HCT116 (cell line): ENCODE measurements around the gene GPR37.

ENCODE experiments used
- CTCF ChIP-seq, 3 experiments: fragments of 200-600 bp in 1 of 3; sonication (generic) in 1 of 3; IDR thresholded peaks in 2 of 3; conservative IDR thresholded peaks in 1 of 3; 2 replicates each; pipeline ENCODE4 v1.5.1; 2012 to 2017; ENCODE audit warnings: low read depth in 2 of 3, low read length in 2 of 3, antibody characterized with exemption in 1 of 3, borderline replicate concordance in 1 of 3, control low read depth in 1 of 3, mild to moderate bottlenecking in 1 of 3, mixed read lengths in 1 of 3, mixed run types in 1 of 3, moderate library complexity in 1 of 3; ENCODE audit not compliant: insufficient read depth in 1 of 3
- EGR1 ChIP-seq: IDR thresholded peaks from 2 replicates; pipeline ENCODE4 v1.6.1; 2012; ENCODE audit warnings: low read depth
- EZH2 ChIP-seq: fragments of 200-600 bp; sonication (generic); IDR thresholded peaks from 2 replicates; pipeline ENCODE4 v1.6.1; 2017; ENCODE audit warnings: antibody characterized with exemption, mixed run types
- JUND ChIP-seq: IDR thresholded peaks from 2 replicates; pipeline ENCODE4 v1.6.1; 2012
- MAX ChIP-seq: IDR thresholded peaks from 2 replicates; pipeline ENCODE4 v1.6.1; 2012
- POLR2AphosphoS5 ChIP-seq: IDR thresholded peaks from 2 replicates; pipeline ENCODE4 v1.6.1; 2011; ENCODE audit warnings: mild to moderate bottlenecking, low read depth, low read length, moderate library complexity
- SRF ChIP-seq: IDR thresholded peaks from 2 replicates; pipeline ENCODE4 v1.6.1; 2012; ENCODE audit warnings: low read depth
- YY1 ChIP-seq: IDR thresholded peaks from 2 replicates; pipeline ENCODE4 v1.6.1; 2011; ENCODE audit warnings: low read length, low read depth, moderate library complexity, mild to moderate bottlenecking; ENCODE audit not compliant: insufficient replicate concordance; ENCODE audit errors: extremely low read depth
- ZBTB33 ChIP-seq: IDR thresholded peaks from 2 replicates; pipeline ENCODE4 v1.6.1; 2011; ENCODE audit warnings: mild to moderate bottlenecking, low read length, moderate library complexity; ENCODE audit not compliant: insufficient replicate concordance; ENCODE audit errors: extremely low read depth

- TF ChIP-seq ZBTB33 (no peak), CTCF (IDR thresholded peaks at IDR 0.05 in 2 of 3, conservative IDR thresholded peaks at IDR 0.05 in 1 of 3; ENCODE audit: borderline replicate concordance in 1 of 3, insufficient read depth in 1 of 3, low read depth in 2 of 3, low read length in 2 of 3) (no peak), EZH2 (no peak), JUND (no peak), POLR2AphosphoS5 (no peak), EGR1 (no peak), SRF (no peak), YY1 (no peak), MAX (no peak)
These were observed 11.7 kb upstream of the GPR37 start for GRCh38 chr7:124777268-124777667.
